Endodermal cell (in vitro differentiated cells): ENCODE results near the gene ZNF236. TPM values are rescaled to one million over a fixed set of nuclear protein-coding genes. Genes with fewer than 3 reads are reported as not detected.
A peak's percentile ranks its signal among the peaks of the same experiment; 100 is the strongest.
"Not testable (repeated sequence)": the region's sequence is repeated elsewhere in the genome, so short reads cannot be mapped to it uniquely, and the experiment has no call there.

Experiments used
- DNase-seq: peaks from one replicate; pipeline ENCODE4 v3.0.0-alpha.2; 2017
- H3K27ac ChIP-seq: 2 replicates; pipeline ENCODE4 v1.5.1; 2013; ENCODE audit warnings: mild to moderate bottlenecking, low read depth, low read length, moderate library complexity
- H3K27me3 ChIP-seq: 2 replicates; pipeline ENCODE4 v1.6.1; 2013; ENCODE audit warnings: mild to moderate bottlenecking, low read length, moderate library complexity; ENCODE audit not compliant: insufficient read depth, control insufficient read depth, poor library complexity, severe bottlenecking
- H3K36me3 ChIP-seq: 2 replicates; pipeline ENCODE4 v1.7.0; 2013; ENCODE audit warnings: mild to moderate bottlenecking, low read length, moderate library complexity; ENCODE audit not compliant: control insufficient read depth, insufficient read depth
- H3K4me1 ChIP-seq: one replicate; pipeline ENCODE4 v1.7.0; 2013; ENCODE audit warnings: low read length; ENCODE audit not compliant: control insufficient read depth, insufficient read depth
- H3K4me3 ChIP-seq: 2 replicates; pipeline ENCODE4 v1.5.1; 2013; ENCODE audit warnings: mild to moderate bottlenecking, low read length, moderate library complexity
- H3K9ac ChIP-seq: 2 replicates; pipeline ENCODE4 v1.6.1; 2013; ENCODE audit warnings: mild to moderate bottlenecking, low read length, moderate library complexity; ENCODE audit not compliant: poor library complexity, severe bottlenecking; ENCODE audit errors: extremely low read depth
- H3K9me3 ChIP-seq: 2 replicates; pipeline ENCODE4 v1.6.1; 2013; ENCODE audit warnings: mild to moderate bottlenecking, low read length, moderate library complexity; ENCODE audit not compliant: control insufficient read depth
- H3K27ac Mint-ChIP-seq: 2 replicates; pipeline ENCODE4 v1.8.0; 2020; ENCODE audit warnings: mixed read lengths
- H3K27me3 Mint-ChIP-seq: 2 replicates; pipeline ENCODE4 v1.8.0; 2021; ENCODE audit warnings: mild to moderate bottlenecking, mixed read lengths; ENCODE audit not compliant: insufficient read depth
- H3K36me3 Mint-ChIP-seq: 2 replicates; pipeline ENCODE4 v1.8.0; 2020; ENCODE audit warnings: low read depth, mixed read lengths
- H3K4me1 Mint-ChIP-seq: 2 replicates; pipeline ENCODE4 v1.8.0; 2020; ENCODE audit warnings: mixed read lengths
- H3K4me3 Mint-ChIP-seq: 2 replicates; pipeline ENCODE4 v1.8.0; 2020; ENCODE audit warnings: mild to moderate bottlenecking, moderate library complexity, mixed read lengths
- H3K9me3 Mint-ChIP-seq: 2 replicates; pipeline ENCODE4 v1.8.0; 2020; ENCODE audit warnings: mild to moderate bottlenecking, mixed read lengths
- CTCF ChIP-seq: fragments of 200-600 bp; sonication (generic); conservative IDR thresholded peaks from 2 replicates; pipeline ENCODE4 v1.5.0; 2021; ENCODE audit warnings: antibody characterized with exemption, mild to moderate bottlenecking
- WGBS, 2 experiments: methylation state at CpG; one replicate each; pipeline versions ENCODE4 v1.1.5 to v1.1.7; 2013; ENCODE audit warnings: missing lambda C conversion rate in 2 of 2, mixed read lengths in 1 of 2; ENCODE audit not compliant: insufficient coverage in 1 of 2, insufficient read length in 1 of 2; 5-methylcytosine and 5-hydroxymethylcytosine counted together
- total RNA-seq, 2 donors: library from RNA; stranded (reverse); fragmentation: NEBNext Ultra II Directional in 1 of 2; extraction: Animal tissue kit (Norgen Biotek cat#: 25700) in 1 of 2; gene quantifications; 2 replicates in 1 of 2; 3 replicates in 1 of 2; pipeline ENCODE4 v1.2.1, GENCODE V29; 2021

Gene ZNF236
- total RNA-seq, 2 donors from 2014 or later, result 27.0 to 28.3 TPM

DNA sequence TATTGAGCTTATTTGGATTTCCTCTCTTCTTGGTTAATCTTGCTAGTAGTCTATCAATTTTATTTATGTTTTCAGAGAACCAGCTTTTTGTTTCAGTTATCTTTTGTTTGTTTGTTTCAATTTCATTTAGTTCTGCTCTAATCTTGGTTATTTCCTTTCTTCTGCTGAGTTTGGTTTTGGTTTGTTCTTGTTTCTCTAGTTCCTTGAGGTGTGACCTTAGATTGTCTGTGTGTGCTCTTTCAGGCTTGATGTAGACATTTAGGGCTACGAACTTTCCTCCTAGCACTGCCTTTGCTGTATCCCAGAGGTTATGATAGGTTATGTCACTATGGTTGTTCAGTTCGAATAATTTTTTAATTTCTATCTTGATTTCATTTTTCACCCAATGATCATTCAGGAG, 141.6 kb downstream of the ZNF236 start:
- Mint-ChIP-seq H3K9me3 (peaks cover 3% of the 10 kb centered on the region), H3K36me3 (peaks cover 56% of the 10 kb centered on the region), H3K4me3 (no peak overlapping the region), H3K4me1 (peaks cover 3% of the 10 kb centered on the region), H3K27ac (no peak overlapping the region), H3K27me3 (no peaks in the 10 kb centered on the region)
- 76% methylated on average over 2 of the region's 2 CpGs; no CpG with 5 or more reads in 1 of the 2 experiments for WGBS, 2 experiments
- Histone ChIP-seq H3K9ac (no peak overlapping the region), H3K27ac (no peak overlapping the region), H3K9me3 (peaks cover 15% of the 10 kb centered on the region), H3K4me3 (no peak overlapping the region), H3K36me3 (peaks cover 31% of the 10 kb centered on the region), H3K4me1 (no peaks in the 10 kb centered on the region), H3K27me3 (no peaks in the 10 kb centered on the region)
- no peak for DNase-seq
- TF ChIP-seq CTCF, result no peak

GRCh38 chr18:76965555-76966151, 143.3 kb downstream of the ZNF236 start:
- H3K9ac ChIP-seq, DNase-seq, H3K4me1 ChIP-seq, H3K4me1 Mint-ChIP-seq, H3K27ac ChIP-seq, H3K27ac Mint-ChIP-seq, H3K4me3 ChIP-seq, H3K27me3 Mint-ChIP-seq, H3K4me3 Mint-ChIP-seq, H3K27me3 ChIP-seq, H3K9me3 Mint-ChIP-seq: not testable (repeated sequence)
- H3K9me3 ChIP-seq, result peaks cover 15% of the 10 kb centered on the region
- H3K36me3 Mint-ChIP-seq, result peaks cover 42% of the 10 kb centered on the region
- peaks cover 32% of the 10 kb centered on the region for H3K36me3 ChIP-seq
- WGBS, 2 experiments, result 93 to 94% methylated on average over 3 to 11 of the region's 11 CpGs

- H3K4me1 ChIP-seq, H3K27me3 ChIP-seq, H3K9me3 Mint-ChIP-seq, H3K4me3 ChIP-seq, H3K27ac ChIP-seq, H3K27ac Mint-ChIP-seq, H3K9ac ChIP-seq, H3K27me3 Mint-ChIP-seq, H3K4me3 Mint-ChIP-seq, H3K4me1 Mint-ChIP-seq, DNase-seq: not testable (repeated sequence)
- Histone ChIP-seq H3K36me3 (peaks cover 36% of the 10 kb centered on the region), H3K9me3 (peaks cover 15% of the 10 kb centered on the region)
- peaks cover 26% of the 10 kb centered on the region for H3K36me3 Mint-ChIP-seq
These were observed 144.9 kb downstream of the ZNF236 start for GRCh38 chr18:76967299-76967698.

GRCh38 chr18:76967721-76968472, 145.5 kb downstream of the ZNF236 start:
- Histone ChIP-seq H3K27me3 (no peaks in the 10 kb centered on the region), H3K4me3 (no peak overlapping the region), H3K4me1 (no peaks in the 10 kb centered on the region), H3K36me3 (peaks cover 36% of the 10 kb centered on the region), H3K9me3 (peaks cover 15% of the 10 kb centered on the region), H3K27ac (no peak overlapping the region), H3K9ac (no peak overlapping the region)
- no peaks in the 10 kb centered on the region for H3K27me3 Mint-ChIP-seq
- TF ChIP-seq CTCF, result no peak
- whole genome bisulfite sequencing, 2 experiments, result 38 to 45% methylated on average over 8 to 16 of the region's 17 CpGs
- H3K9me3 Mint-ChIP-seq, result no peaks in the 10 kb centered on the region
- peaks cover 2% of the 10 kb centered on the region for H3K4me1 Mint-ChIP-seq
- H3K36me3 Mint-ChIP-seq, result peaks cover 20% of the 10 kb centered on the region
- no peak overlapping the region for H3K4me3 Mint-ChIP-seq
- H3K27ac Mint-ChIP-seq, result no peak overlapping the region
- peak; percentile 90 for DNase-seq
